H1 (cell line): ENCODE data around the gene HAPLN3. TPM values are rescaled to one million over a fixed set of nuclear protein-coding genes. Genes with fewer than 3 reads are reported as not detected.

Experiments used
- CTCF ChIA-PET: fragments of 300-600 bp; sonication (Branson Sonifier 250); formaldehyde crosslinking; loops from one replicate; lab custom pipeline; 2021; ENCODE audit not compliant: partially characterized antibody; lab: Charles Lee
- POLR2A ChIA-PET: fragments of 300-600 bp; sonication (Branson Sonifier 250); formaldehyde crosslinking; loops from one replicate; lab custom pipeline; 2021; ENCODE audit warnings: inconsistent platforms; ENCODE audit not compliant: partially characterized antibody; lab: Charles Lee
- DNase-seq, 2 experiments: peaks; one replicate each; pipeline versions ENCODE4 v3.0.0 to v3.0.0-alpha.2; 2010 to 2022; ENCODE audit warnings: low spot score in 2 of 2, low read depth in 1 of 2, mixed read lengths in 1 of 2
- FAIRE-seq: peaks from 2 replicates; lab custom pipeline; 2011; peaks lifted over from hg19 to GRCh38; lab: Jason Lieb, UNC
- H2AFZ ChIP-seq: 2 replicates; pipeline ENCODE4 v1.8.1; 2012; ENCODE audit warnings: low read length, inconsistent platforms
- H2AK5ac ChIP-seq: 2 replicates; pipeline ENCODE4 v1.6.1; 2013; ENCODE audit warnings: low read depth, low read length
- H2BK120ac ChIP-seq: replicated peaks from 2 replicates; pipeline ENCODE3; 2013; ENCODE audit warnings: low read depth, low read length, inconsistent platforms
- H2BK12ac ChIP-seq: 2 replicates; pipeline ENCODE4 v1.6.1; 2013; ENCODE audit warnings: low read depth, low read length
- H2BK15ac ChIP-seq: 2 replicates; pipeline ENCODE4 v1.6.1; 2013; ENCODE audit warnings: low read length
- H2BK20ac ChIP-seq: 2 replicates; pipeline ENCODE4 v1.6.1; 2013; ENCODE audit warnings: low read length
- H2BK5ac ChIP-seq: 2 replicates; pipeline ENCODE4 v1.6.1; 2013; ENCODE audit warnings: low read depth, low read length
- H3K14ac ChIP-seq: 2 replicates; pipeline ENCODE4 v1.6.1; 2013; ENCODE audit warnings: inconsistent platforms; ENCODE audit not compliant: insufficient read length
- H3K18ac ChIP-seq: 2 replicates; pipeline ENCODE4 v1.6.1; 2013; ENCODE audit warnings: low read length; ENCODE audit errors: extremely low read depth
- H3K23ac ChIP-seq: 2 replicates; pipeline ENCODE4 v1.6.1; 2013; ENCODE audit warnings: inconsistent platforms; ENCODE audit not compliant: insufficient read length
- H3K23me2 ChIP-seq: 2 replicates; pipeline ENCODE4 v1.6.1; 2013; ENCODE audit warnings: low read depth, low read length
- H3K27ac ChIP-seq: 2 replicates; pipeline ENCODE4 v1.6.1; 2011; ENCODE audit warnings: low read depth, low read length, inconsistent platforms
- H3K27me3 ChIP-seq, 4 experiments: replicated peaks in 1 of 4; 1 replicate in 1 of 4; 2 replicates in 3 of 4; pipeline versions ENCODE4 v1.6.1 to v1.8.1; 2011 to 2013; ENCODE audit warnings: low read length in 3 of 4, mild to moderate bottlenecking in 3 of 4, inconsistent platforms in 2 of 4, mixed read lengths in 2 of 4, moderate library complexity in 1 of 4; ENCODE audit not compliant: control insufficient read depth in 3 of 4, insufficient read depth in 3 of 4; ENCODE audit errors: extremely low read depth in 1 of 4
- H3K36me3 ChIP-seq, 4 experiments: 2 replicates each; pipeline versions ENCODE4 v1.6.1 to v1.8.1; 2011 to 2013; ENCODE audit warnings: mild to moderate bottlenecking in 4 of 4, low read length in 3 of 4, moderate library complexity in 2 of 4, control low read depth in 1 of 4, inconsistent platforms in 1 of 4; ENCODE audit not compliant: insufficient read depth in 4 of 4, control insufficient read depth in 2 of 4
- H3K4ac ChIP-seq: replicated peaks from 2 replicates; pipeline ENCODE3; 2013; ENCODE audit warnings: low read length, low read depth, mixed read lengths, inconsistent platforms; ENCODE audit not compliant: insufficient read length
- H3K4me1 ChIP-seq, 4 experiments: replicated peaks in 1 of 4; 1 replicate in 1 of 4; 2 replicates in 3 of 4; pipeline versions ENCODE4 v1.6.1 to v1.8.1; 2011 to 2013; ENCODE audit warnings: low read length in 3 of 4, inconsistent platforms in 2 of 4, mixed read lengths in 1 of 4; ENCODE audit not compliant: insufficient read depth in 4 of 4, control insufficient read depth in 3 of 4
- H3K4me2 ChIP-seq, 2 experiments: 2 replicates each; pipeline versions ENCODE4 v1.6.1 to v1.8.1; 2011 to 2013; ENCODE audit warnings: low read depth in 2 of 2, low read length in 2 of 2, control low read depth in 1 of 2, inconsistent platforms in 1 of 2, mild to moderate bottlenecking in 1 of 2; ENCODE audit not compliant: insufficient read depth in 1 of 2
- H3K4me3 ChIP-seq, 4 experiments: fragments of 200-600, 300-600 bp in 1 of 4; sonication (generic), shearing (Covaris generic), sonication (Bioruptor Twin) in 1 of 4; 2 replicates each; pipeline versions ENCODE4 v1.5.1 to v1.8.1; 2011 to 2016; ENCODE audit warnings: low read length in 4 of 4, low read depth in 3 of 4, control low read depth in 2 of 4, inconsistent platforms in 2 of 4, mild to moderate bottlenecking in 2 of 4, mixed read lengths in 1 of 4, moderate library complexity in 1 of 4; ENCODE audit not compliant: insufficient read depth in 2 of 4; ENCODE audit errors: extremely low read depth in 1 of 4
- H3K56ac ChIP-seq: replicated peaks from 2 replicates; pipeline ENCODE3; 2013; ENCODE audit warnings: low read depth, mild to moderate bottlenecking, mixed read lengths, low read length, inconsistent platforms; ENCODE audit not compliant: insufficient read length
- H3K79me1 ChIP-seq: 2 replicates; pipeline ENCODE4 v1.6.1; 2013; ENCODE audit warnings: low read depth, low read length, control low read depth
- H3K79me2 ChIP-seq, 2 experiments: 2 replicates each; pipeline versions ENCODE4 v1.6.1 to v1.8.1; 2012 to 2013; ENCODE audit warnings: low read length in 2 of 2, mild to moderate bottlenecking in 2 of 2, inconsistent platforms in 1 of 2; ENCODE audit not compliant: insufficient read depth in 2 of 2, control insufficient read depth in 1 of 2
- H3K9ac ChIP-seq, 4 experiments: replicated peaks in 1 of 4; 1 replicate in 1 of 4; 2 replicates in 3 of 4; pipeline versions ENCODE4 v1.6.1 to v1.8.1; 2011 to 2013; ENCODE audit warnings: low read depth in 3 of 4, low read length in 3 of 4, control low read depth in 2 of 4, mild to moderate bottlenecking in 2 of 4, moderate library complexity in 2 of 4, inconsistent platforms in 1 of 4; ENCODE audit errors: extremely low read depth in 1 of 4
- H3K9me3 ChIP-seq, 2 experiments: 2 replicates each; pipeline versions ENCODE4 v1.6.1 to v1.8.1; 2012 to 2013; ENCODE audit warnings: mild to moderate bottlenecking in 2 of 2, moderate library complexity in 2 of 2, control low read depth in 1 of 2, inconsistent platforms in 1 of 2, low read depth in 1 of 2, low read length in 1 of 2, mixed read lengths in 1 of 2; ENCODE audit not compliant: insufficient read depth in 2 of 2
- H4K20me1 ChIP-seq, 2 experiments: replicated peaks in 1 of 2; 2 replicates each; pipeline versions ENCODE3 to v1.8.1; 2011 to 2013; ENCODE audit warnings: inconsistent platforms in 2 of 2, low read length in 2 of 2, mild to moderate bottlenecking in 1 of 2; ENCODE audit not compliant: insufficient read depth in 2 of 2, control insufficient read depth in 1 of 2
- H4K5ac ChIP-seq: 2 replicates; pipeline ENCODE4 v1.6.1; 2013; ENCODE audit warnings: low read length, low read depth, mixed read lengths, inconsistent platforms; ENCODE audit not compliant: insufficient read length
- H4K8ac ChIP-seq: 2 replicates; pipeline ENCODE4 v1.8.0; 2013; ENCODE audit warnings: mild to moderate bottlenecking, moderate library complexity, low read length, inconsistent platforms; ENCODE audit not compliant: insufficient read depth; ENCODE audit errors: extremely low read depth
- H4K91ac ChIP-seq: replicated peaks from 2 replicates; pipeline ENCODE3; 2013; ENCODE audit warnings: low read length, mixed read lengths, inconsistent platforms; ENCODE audit not compliant: insufficient read length
- CBX5 ChIP-seq: fragments of 300-800, 300-1000 bp; sonication (generic); IDR thresholded peaks from 2 replicates; pipeline ENCODE4 v1.7.1; 2016; ENCODE audit warnings: antibody characterized with exemption, low read length, low read depth
- CBX8 ChIP-seq: fragments of 300-800, 300-1000 bp; sonication (generic); IDR thresholded peaks from 2 replicates; pipeline ENCODE4 v1.7.1; 2016; ENCODE audit warnings: low read depth, low read length, borderline replicate concordance
- EZH2 ChIP-seq: fragments of 200-600 bp; sonication (generic); IDR thresholded peaks from 2 replicates; pipeline ENCODE4 v1.7.1; 2012; ENCODE audit warnings: low read depth, mild to moderate bottlenecking, moderate library complexity, low read length, inconsistent platforms; ENCODE audit not compliant: severe bottlenecking
- GTF2F1 ChIP-seq: IDR thresholded peaks from 2 replicates; pipeline ENCODE4 v1.6.1; 2012; ENCODE audit warnings: low read depth, low read length, improper control_type of control experiment, borderline replicate concordance
- HDAC6 ChIP-seq: IDR thresholded peaks from one replicate; pipeline ENCODE4 v1.7.1; 2012; ENCODE audit warnings: low read depth, mild to moderate bottlenecking, inconsistent platforms, low read length, moderate library complexity
- SRF ChIP-seq: IDR thresholded peaks from 2 replicates; pipeline ENCODE4 v1.6.1; 2011; ENCODE audit warnings: mild to moderate bottlenecking, low read depth, low read length, moderate library complexity
- TAF1 ChIP-seq: IDR thresholded peaks from 2 replicates; pipeline ENCODE4 v1.6.1; 2011; ENCODE audit warnings: mild to moderate bottlenecking, low read depth, low read length
- WGBS, 2 experiments: shearing (Covaris generic) in 1 of 2; methylation state at CpG; one replicate each; pipeline versions ENCODE4 v1.1.6 to v1.1.7; 2013 to 2015; ENCODE audit warnings: low lambda C conversion rate in 2 of 2, mixed read lengths in 2 of 2, inconsistent platforms in 1 of 2, low coverage in 1 of 2, missing lambda C conversion rate in 1 of 2; ENCODE audit not compliant: insufficient replicate concordance in 2 of 2, insufficient coverage in 1 of 2, insufficient read length in 1 of 2; ENCODE audit errors: extremely low coverage in 1 of 2, missing lambda C conversion rate in 1 of 2; 5-methylcytosine and 5-hydroxymethylcytosine counted together
- polyA plus RNA-seq, 7 experiments: library from polyadenylated mRNA; depleted of rRNA in 3 of 7; stranded (reverse) in 5 of 7; unstranded in 2 of 7; fragments of >200 nt in 5 of 7; fragments of 200-250 nt in 2 of 7; gene quantifications; 1 replicate in 5 of 7; 2 replicates in 1 of 7; 4 replicates in 1 of 7; pipeline versions ENCODE4 v1.2.1 to v1.2.3, GENCODE V29; 2011 to 2013; ENCODE audit warnings: missing spikeins in 2 of 7, mixed read lengths in 2 of 7
- total RNA-seq: library from RNA; stranded (reverse); fragmentation: NEBNext Ultra II Directional; extraction: Animal tissue kit (Norgen Biotek cat#: 25700); gene quantifications from 2 replicates; pipeline ENCODE4 v1.2.1, GENCODE V29; 2021
- TF ChIP-seq, protein P1 (sequence below), 3 experiments: IDR thresholded peaks; 1 replicate in 2 of 3; 2 replicates in 1 of 3; pipeline versions ENCODE4 v1.5.1 to v1.6.1; 2011; ENCODE audit warnings: low read length in 3 of 3, mild to moderate bottlenecking in 3 of 3, inconsistent platforms in 2 of 3, low read depth in 1 of 3, moderate library complexity in 1 of 3; ENCODE audit not compliant: insufficient read depth in 1 of 3; ENCODE audit errors: control extremely low read depth in 1 of 3

Gene HAPLN3
- total and polyA plus RNA-seq, 2 of the 8 experiments (the other 6 are each of a cell fraction or from before 2014, with no cell fraction given): 76.2 to 79.7 TPM

DNA sequence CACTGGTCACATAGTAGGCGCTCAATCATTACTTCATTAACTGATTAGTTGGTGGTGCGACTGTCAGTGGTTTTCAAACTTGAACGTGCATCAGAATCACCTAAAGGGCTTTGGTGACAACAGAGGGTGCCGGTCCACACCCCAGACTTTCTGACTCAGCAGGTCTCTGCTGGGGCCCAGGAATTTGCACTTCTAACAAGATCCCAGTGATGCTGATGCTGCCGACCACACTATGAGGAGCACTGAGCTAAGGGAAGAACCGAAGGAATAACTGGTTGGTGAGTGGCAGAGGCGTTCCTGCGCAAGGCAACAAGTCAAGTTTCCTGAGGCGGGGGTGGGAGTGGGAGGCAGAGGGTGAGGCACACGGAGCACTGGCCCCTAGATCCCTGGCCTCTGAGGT, 18.8 kb downstream of the HAPLN3 start:
- no peak overlapping the region for H4K91ac ChIP-seq
- ChIA-PET POLR2A (interaction anchor here (13.9 kb wide), 1 partner anchor 18 kb away, joined by 167 read pairs; the partner anchor contains the start of gene HAPLN3), CTCF (interaction anchor here (0.6 to 3.2 kb wide), 4 partner anchors 112 to 253 kb away, joined by 3 to 11 read pairs (median 4); no protein-coding TSS in a partner anchor)
- no peak overlapping the region for H2BK15ac ChIP-seq
- H2BK5ac ChIP-seq: 0 out of 2 replicates have a peak overlapping the region, but pooled peaks have one; percentile 52
- TF ChIP-seq EZH2 (no peak), TAF1 (no peak), CBX5 (no peak), HDAC6 (no peak), GTF2F1 (no peak), CBX8 (no peak), SRF (no peak)
- TF ChIP-seq, protein P1, sequence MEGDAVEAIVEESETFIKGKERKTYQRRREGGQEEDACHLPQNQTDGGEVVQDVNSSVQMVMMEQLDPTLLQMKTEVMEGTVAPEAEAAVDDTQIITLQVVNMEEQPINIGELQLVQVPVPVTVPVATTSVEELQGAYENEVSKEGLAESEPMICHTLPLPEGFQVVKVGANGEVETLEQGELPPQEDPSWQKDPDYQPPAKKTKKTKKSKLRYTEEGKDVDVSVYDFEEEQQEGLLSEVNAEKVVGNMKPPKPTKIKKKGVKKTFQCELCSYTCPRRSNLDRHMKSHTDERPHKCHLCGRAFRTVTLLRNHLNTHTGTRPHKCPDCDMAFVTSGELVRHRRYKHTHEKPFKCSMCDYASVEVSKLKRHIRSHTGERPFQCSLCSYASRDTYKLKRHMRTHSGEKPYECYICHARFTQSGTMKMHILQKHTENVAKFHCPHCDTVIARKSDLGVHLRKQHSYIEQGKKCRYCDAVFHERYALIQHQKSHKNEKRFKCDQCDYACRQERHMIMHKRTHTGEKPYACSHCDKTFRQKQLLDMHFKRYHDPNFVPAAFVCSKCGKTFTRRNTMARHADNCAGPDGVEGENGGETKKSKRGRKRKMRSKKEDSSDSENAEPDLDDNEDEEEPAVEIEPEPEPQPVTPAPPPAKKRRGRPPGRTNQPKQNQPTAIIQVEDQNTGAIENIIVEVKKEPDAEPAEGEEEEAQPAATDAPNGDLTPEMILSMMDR (IDR thresholded peaks at IDR 0.05; ENCODE audit: control extremely low read depth in 1 of 3, insufficient read depth in 1 of 3, low read depth in 1 of 3, low read length in 3 of 3): no peak
- DNase-seq: no peak
- no peak for FAIRE-seq
- 92% methylated on average over 10 of the region's 10 CpGs; no CpG with 5 or more reads in 1 of the 2 experiments for WGBS, 2 experiments
- no peaks in the 10 kb centered on the region for H3K23me2 ChIP-seq
- H3K27me3 ChIP-seq: no peaks in the 10 kb centered on the region
- no peaks in the 10 kb centered on the region for H3K79me1 ChIP-seq
- no peak overlapping the region for H2AFZ ChIP-seq
- H3K4me3 ChIP-seq: no peak overlapping the region
- no peak overlapping the region for H2BK12ac ChIP-seq
- peaks cover 0 to 6% (median 1%) of the 10 kb centered on the region in 4 experiments; a peak in 4 of 7 replicates for H3K4me1 ChIP-seq
- no peak overlapping the region for H2BK120ac ChIP-seq
- peaks cover 0 to 2% of the 10 kb centered on the region in 2 experiments for H4K20me1 ChIP-seq
- no peak overlapping the region for H4K8ac ChIP-seq
- H2AK5ac ChIP-seq: no peak overlapping the region
- H3K79me2 ChIP-seq: no peaks in the 10 kb centered on the region
- H3K27ac ChIP-seq: no peak overlapping the region
- no peak overlapping the region for H3K4me2 ChIP-seq
- no peak overlapping the region for H3K23ac ChIP-seq
- H4K5ac ChIP-seq: no peak overlapping the region
- H3K36me3 ChIP-seq: peaks cover 2 to 24% (median 16%) of the 10 kb centered on the region in 4 experiments; a peak in 6 of 8 replicates
- no peak overlapping the region for H3K9ac ChIP-seq
- H3K14ac ChIP-seq: no peak overlapping the region
- H3K56ac ChIP-seq: no peak overlapping the region
- H3K18ac ChIP-seq: no peak overlapping the region
- H3K4ac ChIP-seq: no peak overlapping the region
- no peaks in the 10 kb centered on the region for H3K9me3 ChIP-seq
- no peak overlapping the region for H2BK20ac ChIP-seq
